ENCODE results near the gene P2RY8. TPM values are rescaled to one million over a fixed set of nuclear protein-coding genes. Genes with fewer than 3 reads are reported as not detected.

The P2RY8 gene
- total RNA-seq, 1 experiment from 2014 or later, result 0.44 TPM

GRCh38 chrX:1485033-1485432 lies 52.0 kb downstream of the P2RY8 start:
- RAD21 ChIA-PET (ENCODE audit: low non-redundant PET in 1 of 2, low total read pairs in 2 of 2, uncharacterized antibody in 2 of 2, unreplicated experiment in 2 of 2), result no interaction called here
- H2AFZ ChIP-seq (ENCODE audit: low read depth, low read length, poor library complexity, severe bottlenecking), result no peak overlapping the region
- H4K20me1 ChIP-seq (ENCODE audit: insufficient read depth), result no peaks in the 10 kb centered on the region
- POLR2A ChIA-PET, result no interaction called here
- H3K9me2 ChIP-seq (ENCODE audit: insufficient read depth), result no peaks in the 10 kb centered on the region
- H3K36me3 ChIP-seq (ENCODE audit: control insufficient read depth in 1 of 2, insufficient read depth in 2 of 2, low read length in 2 of 2), result no peaks in the 10 kb centered on the region
- no peaks in the 10 kb centered on the region for H3K79me2 ChIP-seq (ENCODE audit: insufficient read depth, low read length)
- H3K4me2 ChIP-seq (ENCODE audit: low read length), result no peak overlapping the region
- H3K27me3 ChIP-seq (ENCODE audit: insufficient read depth, low read length), result no peaks in the 10 kb centered on the region
- CTCF ChIA-PET, result no interaction called here
- H3K9ac ChIP-seq (ENCODE audit: low read length), result no peak overlapping the region
- H3K27ac ChIP-seq (ENCODE audit: low read depth, low read length), result no peak overlapping the region
- TF ChIP-seq EZH2phosphoT487 (IDR thresholded peaks at IDR 0.05; ENCODE audit: borderline replicate concordance) (no peak), CTCF (IDR thresholded peaks at IDR 0.05 in 2 of 3, conservative IDR thresholded peaks at IDR 0.05 in 1 of 3; ENCODE audit: borderline replicate concordance in 1 of 3, insufficient read depth in 1 of 3, low read depth in 2 of 3, low read length in 2 of 3) (no peak), SP1 (IDR thresholded peaks at IDR 0.05; ENCODE audit: low read depth) (no peak), ATF3 (IDR thresholded peaks at IDR 0.05) (no peak), EZH2 (IDR thresholded peaks at IDR 0.05) (no peak), POLR2A (IDR thresholded peaks at IDR 0.05; ENCODE audit: borderline replicate concordance, extremely low read depth, insufficient read depth, insufficient read length) (no peak), SIN3A (IDR thresholded peaks at IDR 0.05; ENCODE audit: low read depth) (no peak), ZNF274 (IDR thresholded peaks at IDR 0.05; ENCODE audit: low read depth, low read length) (no peak), ELF1 (IDR thresholded peaks at IDR 0.05; ENCODE audit: borderline replicate concordance, low read depth) (no peak), EGR1 (IDR thresholded peaks at IDR 0.05; ENCODE audit: low read depth) (no peak), RAD21 (IDR thresholded peaks at IDR 0.05; ENCODE audit: low read depth) (no peak)
- intact Hi-C loops (cut with micrococcal nuclease), result no loop called here
- no TSS peak for BruUV-seq (replicated peaks)
- ATAC-seq (no peak), DNase-seq (ENCODE audit: low read depth, low spot score) (no peak)
- no peak overlapping the region for H3K4me3 ChIP-seq (replicated peaks in 1 of 2; ENCODE audit: low read depth in 1 of 2, low read length in 2 of 2)
- peaks cover 12% of the 10 kb centered on the region in 2 experiments for H3K4me1 ChIP-seq (ENCODE audit: control insufficient read depth in 1 of 2, insufficient read depth in 2 of 2, low read length in 2 of 2)
- H3K9me3 ChIP-seq (ENCODE audit: control insufficient read depth in 1 of 2, insufficient read depth in 1 of 2, low read depth in 1 of 2, low read length in 2 of 2), result peaks cover 0 to 3% of the 10 kb centered on the region in 2 experiments; a peak in 1 of 4 replicates

All from HCT116 (cell line).